DOHH2 (cell line): ENCODE data around the gene SOX21.

ENCODE experiments used
- H3F3A ChIP-seq: fragments of 200-600 bp; sonication (generic), shearing (Covaris generic); 2 replicates; pipeline ENCODE4 v1.6.0; 2016; ENCODE audit warnings: antibody characterized with exemption, mild to moderate bottlenecking; ENCODE audit not compliant: control insufficient read depth, insufficient read depth
- H3K27ac ChIP-seq: fragments of 200-600 bp; sonication (generic); 2 replicates; pipeline ENCODE4 v1.5.1; 2014; ENCODE audit warnings: low read depth, mild to moderate bottlenecking, low read length, moderate library complexity
- H3K27me3 ChIP-seq: fragments of 200-600 bp; sonication (generic); 2 replicates; pipeline ENCODE4 v1.6.1; 2014; ENCODE audit warnings: mild to moderate bottlenecking, low read length, mixed read lengths; ENCODE audit not compliant: control insufficient read depth
- H3K36me3 ChIP-seq: fragments of 200-600 bp; sonication (generic); 2 replicates; pipeline ENCODE4 v1.6.1; 2014; ENCODE audit warnings: mild to moderate bottlenecking, low read length, moderate library complexity, mixed read lengths; ENCODE audit not compliant: control insufficient read depth
- H3K4me1 ChIP-seq: fragments of 200-600 bp; sonication (generic); 2 replicates; pipeline ENCODE4 v1.6.1; 2014; ENCODE audit warnings: mild to moderate bottlenecking, low read length, mixed read lengths; ENCODE audit not compliant: control insufficient read depth
- H3K4me2 ChIP-seq: fragments of 200-600 bp; sonication (generic); 2 replicates; pipeline ENCODE4 v1.6.0; 2014; ENCODE audit warnings: mild to moderate bottlenecking, low read length, moderate library complexity
- H3K4me3 ChIP-seq: fragments of 200-600 bp; sonication (generic); 2 replicates; pipeline ENCODE4 v1.5.1; 2014; ENCODE audit warnings: mild to moderate bottlenecking, low read length, mixed read lengths
- H3K79me2 ChIP-seq: fragments of 200-600 bp; sonication (generic); 2 replicates; pipeline ENCODE4 v1.6.1; 2014; ENCODE audit warnings: mild to moderate bottlenecking, low read length, mixed read lengths; ENCODE audit not compliant: control insufficient read depth
- H3K9me2 ChIP-seq: fragments of 200-600 bp; sonication (generic); replicated peaks from 2 replicates; pipeline ENCODE4 v1.6.1; 2014; ENCODE audit warnings: mild to moderate bottlenecking, low read length, mixed read lengths; ENCODE audit not compliant: control insufficient read depth
- H3K9me3 ChIP-seq: fragments of 200-600 bp; sonication (generic); 2 replicates; pipeline ENCODE4 v1.6.1; 2014; ENCODE audit warnings: antibody characterized with exemption, low read length, mixed read lengths; ENCODE audit not compliant: control insufficient read depth, insufficient read depth
- H4K20me1 ChIP-seq: fragments of 200-600 bp; sonication (generic); 2 replicates; pipeline ENCODE4 v1.6.0; 2014; ENCODE audit warnings: low read depth, mild to moderate bottlenecking, antibody characterized with exemption, low read length, moderate library complexity; ENCODE audit not compliant: control insufficient read depth, insufficient read depth
- CTCF ChIP-seq: fragments of 200-600 bp; sonication (generic); IDR thresholded peaks from one replicate; pipeline ENCODE4 v1.5.1; 2014; ENCODE audit warnings: antibody characterized with exemption, mild to moderate bottlenecking, low read depth, low read length; ENCODE audit not compliant: poor library complexity, severe bottlenecking
- EZH2phosphoT487 ChIP-seq: fragments of 200-600 bp; sonication (generic); IDR thresholded peaks from 2 replicates; pipeline ENCODE4 v1.6.1; 2017; ENCODE audit warnings: borderline replicate concordance, mild to moderate bottlenecking, antibody characterized with exemption, low read length, moderate library complexity, mixed read lengths

Gene SOX21

GRCh38 chr13:94700051-94700535, 12.3 kb downstream of the SOX21 start:
- Histone ChIP-seq H3K9me2 (no peaks in the 10 kb centered on the region), H3K27ac (no peak overlapping the region), H3K4me2 (no peak overlapping the region), H3K36me3 (no peaks in the 10 kb centered on the region), H3F3A (no peaks in the 10 kb centered on the region), H3K79me2 (no peaks in the 10 kb centered on the region), H4K20me1 (no peaks in the 10 kb centered on the region), H3K4me1 (no peaks in the 10 kb centered on the region), H3K4me3 (no peak overlapping the region), H3K9me3 (no peaks in the 10 kb centered on the region), H3K27me3 (no peaks in the 10 kb centered on the region)
- no peak for TF ChIP-seq CTCF
- TF ChIP-seq EZH2phosphoT487 = no peak

- no peaks in the 10 kb centered on the region for H3F3A ChIP-seq
- H4K20me1 ChIP-seq = no peaks in the 10 kb centered on the region
- no peak overlapping the region for H3K4me3 ChIP-seq
- no peaks in the 10 kb centered on the region for H3K79me2 ChIP-seq
- TF ChIP-seq CTCF (no peak), EZH2phosphoT487 (no peak)
- H3K27me3 ChIP-seq = no peaks in the 10 kb centered on the region
- no peak overlapping the region for H3K27ac ChIP-seq
- H3K36me3 ChIP-seq = no peaks in the 10 kb centered on the region
- no peaks in the 10 kb centered on the region for H3K9me3 ChIP-seq
- no peaks in the 10 kb centered on the region for H3K4me1 ChIP-seq
- H3K4me2 ChIP-seq = no peak overlapping the region
- no peaks in the 10 kb centered on the region for H3K9me2 ChIP-seq
Observed at GRCh38 chr13:94696171-94696570, 16.2 kb downstream of the SOX21 start.

DNA sequence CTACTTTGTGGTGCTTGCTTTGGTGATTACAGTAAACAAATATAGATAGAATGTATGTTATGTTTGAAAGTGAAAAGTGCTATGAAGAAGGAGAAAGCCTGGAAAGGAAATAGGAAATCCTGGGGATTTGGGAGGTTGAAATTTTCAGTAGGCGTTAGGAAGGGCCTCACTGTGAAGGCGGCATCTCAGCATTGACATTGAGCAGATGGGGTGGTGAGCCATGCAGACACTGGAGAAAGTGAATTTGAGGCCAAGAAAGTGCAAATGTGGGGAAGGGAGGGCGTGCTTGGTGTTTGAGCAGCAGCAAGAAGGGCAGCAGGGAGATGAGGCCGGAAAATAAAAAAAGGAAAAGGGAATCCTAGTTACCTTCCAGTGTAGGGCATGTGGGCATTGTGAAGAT, 20.3 kb downstream of the SOX21 start:
- Histone ChIP-seq H3K9me2 (no peaks in the 10 kb centered on the region), H3K27ac (no peak overlapping the region), H3K9me3 (no peaks in the 10 kb centered on the region), H3K27me3 (no peaks in the 10 kb centered on the region), H4K20me1 (no peaks in the 10 kb centered on the region), H3K4me3 (no peak overlapping the region), H3F3A (no peaks in the 10 kb centered on the region), H3K4me2 (no peak overlapping the region), H3K79me2 (no peaks in the 10 kb centered on the region), H3K4me1 (no peaks in the 10 kb centered on the region), H3K36me3 (no peaks in the 10 kb centered on the region)
- TF ChIP-seq CTCF (no peak), EZH2phosphoT487 (no peak)
